K562 (cell line): ENCODE measurements around the gene VARS1. TPM values are rescaled to one million over a fixed set of nuclear protein-coding genes. Genes with fewer than 3 reads are reported as not detected.
A peak's percentile ranks its signal among the peaks of the same experiment; 100 is the strongest.

Source experiments
- CBFA2T3 ChIP-seq: fragments of 450-650 bp; IDR thresholded peaks from 2 replicates; pipeline ENCODE4 v1.6.1; 2017
- DACH1 ChIP-seq: fragments of 450-650 bp; IDR thresholded peaks from 2 replicates; pipeline ENCODE4 v1.6.1; 2018; ENCODE audit not compliant: partially characterized antibody
- DPF2 ChIP-seq: fragments of 450-650 bp; IDR thresholded peaks from 2 replicates; pipeline ENCODE4 v1.6.1; 2016
- EGR1 ChIP-seq: fragments of 450-650 bp; conservative IDR thresholded peaks from 2 replicates; pipeline ENCODE4 v1.6.1; 2017; ENCODE audit warnings: mild to moderate bottlenecking
- FOSL1 ChIP-seq: fragments of 200-800 bp; sonication (Bioruptor generic); conservative IDR thresholded peaks from 2 replicates; pipeline ENCODE4 v1.6.1; 2016; ENCODE audit warnings: missing genetic modification characterization, missing compliant biosample characterization
- FOXJ2 ChIP-seq: fragments of 200-800 bp; sonication (Bioruptor generic); IDR thresholded peaks from 2 replicates; pipeline ENCODE4 v1.6.1; 2016; ENCODE audit warnings: missing genetic modification characterization, missing compliant biosample characterization
- MTF1 ChIP-seq: fragments of 250-450 bp; sonication (Bioruptor Pico); IDR thresholded peaks from 2 replicates; pipeline ENCODE4 v1.9.0; 2021; ENCODE audit warnings: moderate library complexity, mild to moderate bottlenecking, inconsistent platforms, borderline replicate concordance
- STAT5B ChIP-seq: fragments of 250-450 bp; sonication (Bioruptor Pico); IDR thresholded peaks from 2 replicates; pipeline ENCODE4 v1.8.0; 2021; ENCODE audit warnings: mild to moderate bottlenecking, inconsistent platforms
- TBP ChIP-seq: optimal IDR thresholded peaks from 2 replicates; pipeline ENCODE3; 2011; ENCODE audit warnings: low read depth, low read length, improper control_type of control experiment
- TCF7L2 ChIP-seq: fragments of 150-350 bp; IDR thresholded peaks from 2 replicates; pipeline ENCODE4 v1.6.1; 2016; ENCODE audit warnings: low read depth, mild to moderate bottlenecking, low read length, moderate library complexity
- ZFPM2 ChIP-seq: fragments of 250-450 bp; sonication (Bioruptor Pico); IDR thresholded peaks from 2 replicates; pipeline ENCODE4 v1.5.1; 2022; ENCODE audit warnings: mild to moderate bottlenecking
- ZNF253 ChIP-seq: fragments of 250-450 bp; sonication (Bioruptor Pico); conservative IDR thresholded peaks from 2 replicates; pipeline ENCODE4 v1.6.1; 2021; ENCODE audit warnings: mild to moderate bottlenecking
- ZNF354B ChIP-seq: fragments of 250-450 bp; sonication (Bioruptor Pico); IDR thresholded peaks from 2 replicates; pipeline ENCODE4 v1.4.0; 2020
- ZNF436 ChIP-seq: fragments of 250-450, 450-650 bp; sonication (Bioruptor Pico); formaldehyde crosslinking; IDR thresholded peaks from 2 replicates; pipeline ENCODE4 v1.7.0; 2020; ENCODE audit warnings: mild to moderate bottlenecking
- ZNF780A ChIP-seq: fragments of 250-450 bp; sonication (Bioruptor Pico); IDR thresholded peaks from 2 replicates; pipeline ENCODE4 v1.5.0; 2021; ENCODE audit warnings: mild to moderate bottlenecking
- polyA plus RNA-seq, 8 experiments: library from polyadenylated mRNA; depleted of rRNA in 4 of 8; stranded (reverse) in 5 of 8; unstranded in 3 of 8; fragments of >200 nt; fragmentation: Nextera tagmentation in 2 of 8; fragmentation: Illumina TruSeq in 1 of 8; extraction: Ambion mirVana in 2 of 8; extraction: Trizol in 1 of 8; gene quantifications; 2 replicates each; pipeline versions ENCODE4 v1.2.1 to v1.2.3, GENCODE V29; 2011 to 2014; ENCODE audit warnings: inconsistent platforms in 1 of 8, missing spikeins in 1 of 8
- total RNA-seq, 7 experiments: library from RNA; depleted of rRNA in 6 of 7; stranded (reverse); fragments of >200 nt in 6 of 7; fragmentation: Illumina TruSeq in 2 of 7; extraction: Trizol in 2 of 7; gene quantifications; 2 replicates each; pipeline versions ENCODE4 v1.2.1 to v1.2.3, GENCODE V29; 2011 to 2021; ENCODE audit warnings: low replicate concordance in 1 of 7
- TF ChIP-seq, protein P1 (sequence below): sonication (generic); formaldehyde crosslinking; IDR thresholded peaks from 2 replicates; pipeline ENCODE4 v1.8.1; 2023; ENCODE audit warnings: missing genetic modification reagents, mild to moderate bottlenecking, borderline replicate concordance
- TF ChIP-seq, protein P2 (sequence below): sonication (generic); formaldehyde crosslinking; IDR thresholded peaks from 2 replicates; pipeline ENCODE4 v1.8.0; 2022; ENCODE audit warnings: mild to moderate bottlenecking, missing genetic modification reagents, borderline replicate concordance
- TF ChIP-seq, protein P3 (sequence below), 2 experiments: fragments of 250-450 bp in 1 of 2; fragments of 450-650 bp in 1 of 2; sonication (Bioruptor Pico) in 1 of 2; IDR thresholded peaks; 2 replicates each; pipeline versions ENCODE4 v1.6.1 to v1.8.0; 2016 to 2021; ENCODE audit warnings: mild to moderate bottlenecking in 2 of 2, moderate library complexity in 2 of 2, missing compliant biosample characterization in 1 of 2, missing genetic modification characterization in 1 of 2
- TF ChIP-seq, protein P4 (sequence below): fragments of 450-650 bp; conservative IDR thresholded peaks from 2 replicates; pipeline ENCODE4 v1.6.1; 2016; ENCODE audit warnings: missing genetic modification characterization, low read depth, mild to moderate bottlenecking, missing compliant biosample characterization, moderate library complexity
- TF ChIP-seq, protein P5 (sequence below), 2 experiments: fragments of 450-650 bp in 1 of 2; sonication (generic) in 1 of 2; formaldehyde crosslinking in 1 of 2; IDR thresholded peaks in 1 of 2; conservative IDR thresholded peaks in 1 of 2; 2 replicates each; pipeline versions ENCODE4 v1.6.1 to v1.8.1; 2016 to 2023; ENCODE audit warnings: mild to moderate bottlenecking in 2 of 2, moderate library complexity in 2 of 2, inconsistent platforms in 1 of 2, missing genetic modification reagents in 1 of 2

VARS1 gene
- total and polyA plus RNA-seq, 9 of the 15 experiments (the other 6 are each of a cell fraction or from before 2014, with no cell fraction given): 2.9 to 488 (median 130) TPM

GRCh38 chr6:31771992-31772358 lies 23.6 kb downstream of the VARS1 start (continued):
- TF ChIP-seq, protein P1, sequence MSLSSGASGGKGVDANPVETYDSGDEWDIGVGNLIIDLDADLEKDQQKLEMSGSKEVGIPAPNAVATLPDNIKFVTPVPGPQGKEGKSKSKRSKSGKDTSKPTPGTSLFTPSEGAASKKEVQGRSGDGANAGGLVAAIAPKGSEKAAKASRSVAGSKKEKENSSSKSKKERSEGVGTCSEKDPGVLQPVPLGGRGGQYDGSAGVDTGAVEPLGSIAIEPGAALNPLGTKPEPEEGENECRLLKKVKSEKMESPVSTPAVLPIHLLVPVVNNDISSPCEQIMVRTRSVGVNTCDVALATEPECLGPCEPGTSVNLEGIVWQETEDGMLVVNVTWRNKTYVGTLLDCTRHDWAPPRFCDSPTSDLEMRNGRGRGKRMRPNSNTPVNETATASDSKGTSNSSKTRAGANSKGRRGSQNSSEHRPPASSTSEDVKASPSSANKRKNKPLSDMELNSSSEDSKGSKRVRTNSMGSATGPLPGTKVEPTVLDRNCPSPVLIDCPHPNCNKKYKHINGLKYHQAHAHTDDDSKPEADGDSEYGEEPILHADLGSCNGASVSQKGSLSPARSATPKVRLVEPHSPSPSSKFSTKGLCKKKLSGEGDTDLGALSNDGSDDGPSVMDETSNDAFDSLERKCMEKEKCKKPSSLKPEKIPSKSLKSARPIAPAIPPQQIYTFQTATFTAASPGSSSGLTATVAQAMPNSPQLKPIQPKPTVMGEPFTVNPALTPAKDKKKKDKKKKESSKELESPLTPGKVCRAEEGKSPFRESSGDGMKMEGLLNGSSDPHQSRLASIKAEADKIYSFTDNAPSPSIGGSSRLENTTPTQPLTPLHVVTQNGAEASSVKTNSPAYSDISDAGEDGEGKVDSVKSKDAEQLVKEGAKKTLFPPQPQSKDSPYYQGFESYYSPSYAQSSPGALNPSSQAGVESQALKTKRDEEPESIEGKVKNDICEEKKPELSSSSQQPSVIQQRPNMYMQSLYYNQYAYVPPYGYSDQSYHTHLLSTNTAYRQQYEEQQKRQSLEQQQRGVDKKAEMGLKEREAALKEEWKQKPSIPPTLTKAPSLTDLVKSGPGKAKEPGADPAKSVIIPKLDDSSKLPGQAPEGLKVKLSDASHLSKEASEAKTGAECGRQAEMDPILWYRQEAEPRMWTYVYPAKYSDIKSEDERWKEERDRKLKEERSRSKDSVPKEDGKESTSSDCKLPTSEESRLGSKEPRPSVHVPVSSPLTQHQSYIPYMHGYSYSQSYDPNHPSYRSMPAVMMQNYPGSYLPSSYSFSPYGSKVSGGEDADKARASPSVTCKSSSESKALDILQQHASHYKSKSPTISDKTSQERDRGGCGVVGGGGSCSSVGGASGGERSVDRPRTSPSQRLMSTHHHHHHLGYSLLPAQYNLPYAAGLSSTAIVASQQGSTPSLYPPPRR: no peak
- TF ChIP-seq ZNF354B (CRISPR knock-in tag) (no peak), MTF1 (CRISPR knock-in tag) (no peak), FOSL1 (tag) (peak; percentile 59), DACH1 (no peak), ZNF253 (CRISPR knock-in tag) (no peak), DPF2 (0 out of 2 replicates have a peak, but pooled peaks have one; percentile 17), ZFPM2 (no peak), FOXJ2 (tag) (no peak), STAT5B (no peak), ZNF780A (CRISPR knock-in tag) (no peak), TBP (no peak), ZNF436 (CRISPR knock-in tag) (no peak), EGR1 (peak; percentile 67), TCF7L2 (no peak), CBFA2T3 (no peak)
- TF ChIP-seq, protein P2, sequence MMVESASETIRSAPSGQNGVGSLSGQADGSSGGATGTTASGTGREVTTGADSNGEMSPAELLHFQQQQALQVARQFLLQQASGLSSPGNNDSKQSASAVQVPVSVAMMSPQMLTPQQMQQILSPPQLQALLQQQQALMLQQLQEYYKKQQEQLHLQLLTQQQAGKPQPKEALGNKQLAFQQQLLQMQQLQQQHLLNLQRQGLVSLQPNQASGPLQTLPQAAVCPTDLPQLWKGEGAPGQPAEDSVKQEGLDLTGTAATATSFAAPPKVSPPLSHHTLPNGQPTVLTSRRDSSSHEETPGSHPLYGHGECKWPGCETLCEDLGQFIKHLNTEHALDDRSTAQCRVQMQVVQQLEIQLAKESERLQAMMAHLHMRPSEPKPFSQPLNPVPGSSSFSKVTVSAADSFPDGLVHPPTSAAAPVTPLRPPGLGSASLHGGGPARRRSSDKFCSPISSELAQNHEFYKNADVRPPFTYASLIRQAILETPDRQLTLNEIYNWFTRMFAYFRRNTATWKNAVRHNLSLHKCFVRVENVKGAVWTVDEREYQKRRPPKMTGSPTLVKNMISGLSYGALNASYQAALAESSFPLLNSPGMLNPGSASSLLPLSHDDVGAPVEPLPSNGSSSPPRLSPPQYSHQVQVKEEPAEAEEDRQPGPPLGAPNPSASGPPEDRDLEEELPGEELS (CRISPR knock-in tag): no peak
- TF ChIP-seq, protein P3, sequence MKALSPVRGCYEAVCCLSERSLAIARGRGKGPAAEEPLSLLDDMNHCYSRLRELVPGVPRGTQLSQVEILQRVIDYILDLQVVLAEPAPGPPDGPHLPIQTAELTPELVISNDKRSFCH (CRISPR knock-in tag; IDR thresholded peaks at IDR 0.05): no peak
- TF ChIP-seq, protein P3 (tag; IDR thresholded peaks at IDR 0.05): no peak
- TF ChIP-seq, protein P4, sequence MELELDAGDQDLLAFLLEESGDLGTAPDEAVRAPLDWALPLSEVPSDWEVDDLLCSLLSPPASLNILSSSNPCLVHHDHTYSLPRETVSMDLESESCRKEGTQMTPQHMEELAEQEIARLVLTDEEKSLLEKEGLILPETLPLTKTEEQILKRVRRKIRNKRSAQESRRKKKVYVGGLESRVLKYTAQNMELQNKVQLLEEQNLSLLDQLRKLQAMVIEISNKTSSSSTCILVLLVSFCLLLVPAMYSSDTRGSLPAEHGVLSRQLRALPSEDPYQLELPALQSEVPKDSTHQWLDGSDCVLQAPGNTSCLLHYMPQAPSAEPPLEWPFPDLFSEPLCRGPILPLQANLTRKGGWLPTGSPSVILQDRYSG (tag): no peak
- TF ChIP-seq, protein P5, sequence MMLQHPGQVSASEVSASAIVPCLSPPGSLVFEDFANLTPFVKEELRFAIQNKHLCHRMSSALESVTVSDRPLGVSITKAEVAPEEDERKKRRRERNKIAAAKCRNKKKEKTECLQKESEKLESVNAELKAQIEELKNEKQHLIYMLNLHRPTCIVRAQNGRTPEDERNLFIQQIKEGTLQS (IDR thresholded peaks at IDR 0.05): peak; percentile 8; the same call in 1 of the 2 replicates
- TF ChIP-seq, protein P5 (CRISPR knock-in tag; conservative IDR thresholded peaks at IDR 0.05): no peak
